VCaP (cell line): ENCODE measurements around the gene PNPLA5.

Experiments used
- H3K27ac ChIP-seq: fragments of 450-650 bp; 2 replicates; pipeline ENCODE4 v1.5.1; 2017
- CTCF ChIP-seq: fragments of 450-650 bp; conservative IDR thresholded peaks from 2 replicates; pipeline ENCODE4 v1.5.1; 2017; ENCODE audit warnings: mild to moderate bottlenecking, moderate library complexity

The PNPLA5 gene

GRCh38 chr22:43845981-43846380 is 45.8 kb downstream of the PNPLA5 start:
- no peak overlapping the region for H3K27ac ChIP-seq
- no peak for TF ChIP-seq CTCF

- TF ChIP-seq CTCF, result no peak
- H3K27ac ChIP-seq, result no peak overlapping the region
Measured at GRCh38 chr22:43844560-43845545, 47.0 kb downstream of the PNPLA5 start.

- no peak overlapping the region for H3K27ac ChIP-seq
- no peak for TF ChIP-seq CTCF
Measured at GRCh38 chr22:43843783-43844530, 47.9 kb downstream of the PNPLA5 start.

GRCh38 chr22:43841742-43842141 is 50.1 kb downstream of the PNPLA5 start:
- TF ChIP-seq CTCF, result no peak
- no peak overlapping the region for H3K27ac ChIP-seq

GRCh38 chr22:43840851-43841250 is 51.0 kb downstream of the PNPLA5 start:
- no peak for TF ChIP-seq CTCF

GRCh38 chr22:43840431-43840830 is 51.4 kb downstream of the PNPLA5 start:
- no peak overlapping the region for H3K27ac ChIP-seq
- TF ChIP-seq CTCF, result no peak

More at GRCh38 chr22:43840851-43841250, 51.0 kb downstream of the PNPLA5 start:
- H3K27ac ChIP-seq, result no peak overlapping the region

- no peak overlapping the region for H3K27ac ChIP-seq
- TF ChIP-seq CTCF, result no peak
Measured at GRCh38 chr22:43839781-43840180, 52.0 kb downstream of the PNPLA5 start.
